ENCODE measurements around the gene IL4I1.
A peak's percentile ranks its signal among the peaks of the same experiment; 100 is the strongest.

DNA sequence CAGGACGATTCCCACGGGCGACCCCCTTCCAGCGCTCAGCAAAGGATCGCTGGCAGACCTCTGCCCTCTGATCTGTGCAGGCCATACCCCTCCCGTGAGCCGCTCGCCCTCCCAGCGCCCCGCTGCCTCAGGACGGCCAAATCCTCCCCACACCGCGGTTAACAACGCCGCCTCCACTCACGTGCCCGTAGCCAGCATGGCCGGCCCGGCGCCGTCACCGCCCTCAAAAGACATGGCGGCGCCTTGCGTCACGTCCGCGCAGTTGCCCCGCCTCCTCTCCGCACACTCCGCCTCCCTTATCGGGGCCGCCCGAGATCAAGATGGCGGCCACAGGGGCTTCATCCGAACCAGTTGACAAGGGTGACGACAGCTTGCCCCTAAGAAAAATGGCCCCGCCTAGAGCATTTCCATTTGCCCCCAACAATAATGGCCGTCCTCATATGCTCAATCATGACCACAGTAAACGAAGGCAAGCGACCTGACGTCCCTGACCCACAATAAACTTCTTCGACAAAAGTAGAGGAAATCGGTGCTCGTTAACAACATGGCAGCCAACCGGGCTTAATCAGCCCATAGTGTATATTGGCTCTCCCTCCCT is 20.2 kb downstream of the IL4I1 start:
- TF ChIP-seq POLR2AphosphoS5 (IDR thresholded peaks at IDR 0.05; ENCODE audit: low read depth, low read length): no peak; the same call in 1 of the 2 replicates
- TF ChIP-seq, protein P1, sequence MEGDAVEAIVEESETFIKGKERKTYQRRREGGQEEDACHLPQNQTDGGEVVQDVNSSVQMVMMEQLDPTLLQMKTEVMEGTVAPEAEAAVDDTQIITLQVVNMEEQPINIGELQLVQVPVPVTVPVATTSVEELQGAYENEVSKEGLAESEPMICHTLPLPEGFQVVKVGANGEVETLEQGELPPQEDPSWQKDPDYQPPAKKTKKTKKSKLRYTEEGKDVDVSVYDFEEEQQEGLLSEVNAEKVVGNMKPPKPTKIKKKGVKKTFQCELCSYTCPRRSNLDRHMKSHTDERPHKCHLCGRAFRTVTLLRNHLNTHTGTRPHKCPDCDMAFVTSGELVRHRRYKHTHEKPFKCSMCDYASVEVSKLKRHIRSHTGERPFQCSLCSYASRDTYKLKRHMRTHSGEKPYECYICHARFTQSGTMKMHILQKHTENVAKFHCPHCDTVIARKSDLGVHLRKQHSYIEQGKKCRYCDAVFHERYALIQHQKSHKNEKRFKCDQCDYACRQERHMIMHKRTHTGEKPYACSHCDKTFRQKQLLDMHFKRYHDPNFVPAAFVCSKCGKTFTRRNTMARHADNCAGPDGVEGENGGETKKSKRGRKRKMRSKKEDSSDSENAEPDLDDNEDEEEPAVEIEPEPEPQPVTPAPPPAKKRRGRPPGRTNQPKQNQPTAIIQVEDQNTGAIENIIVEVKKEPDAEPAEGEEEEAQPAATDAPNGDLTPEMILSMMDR (IDR thresholded peaks at IDR 0.05): no peak
- no peak for TF ChIP-seq JUND (IDR thresholded peaks at IDR 0.05)
- peak; percentile 77 for TF ChIP-seq MAX (IDR thresholded peaks at IDR 0.05; ENCODE audit: low read depth)
- TF ChIP-seq TAF1 (IDR thresholded peaks at IDR 0.05; ENCODE audit: borderline replicate concordance, low read depth, low read length): peak; percentile 68
- no peak for TF ChIP-seq GATA2 (CRISPR knock-in tag; IDR thresholded peaks at IDR 0.05)
- no peak for TF ChIP-seq ZBTB33 (IDR thresholded peaks at IDR 0.05; ENCODE audit: borderline replicate concordance, low read depth)
- no peak for TF ChIP-seq EZH2phosphoT487 (IDR thresholded peaks at IDR 0.05; ENCODE audit: borderline replicate concordance, low read depth)
- TF ChIP-seq MEF2A (IDR thresholded peaks at IDR 0.05; ENCODE audit: borderline replicate concordance, low read depth): no peak
- no peak; the same call in 1 of the 2 replicates for TF ChIP-seq SIN3A (IDR thresholded peaks at IDR 0.05; ENCODE audit: borderline replicate concordance, low read depth, low read length)
- no peak for TF ChIP-seq TEAD4 (IDR thresholded peaks at IDR 0.05; ENCODE audit: borderline replicate concordance, insufficient read depth)
